DOHH2 (cell line): ENCODE results near the gene LEF1.

Experiments used
- H3F3A ChIP-seq: fragments of 200-600 bp; sonication (generic), shearing (Covaris generic); 2 replicates; pipeline ENCODE4 v1.6.0; 2016; ENCODE audit warnings: antibody characterized with exemption, mild to moderate bottlenecking; ENCODE audit not compliant: control insufficient read depth, insufficient read depth
- H3K27ac ChIP-seq: fragments of 200-600 bp; sonication (generic); 2 replicates; pipeline ENCODE4 v1.5.1; 2014; ENCODE audit warnings: low read depth, mild to moderate bottlenecking, low read length, moderate library complexity
- H3K27me3 ChIP-seq: fragments of 200-600 bp; sonication (generic); 2 replicates; pipeline ENCODE4 v1.6.1; 2014; ENCODE audit warnings: mild to moderate bottlenecking, low read length, mixed read lengths; ENCODE audit not compliant: control insufficient read depth
- H3K36me3 ChIP-seq: fragments of 200-600 bp; sonication (generic); 2 replicates; pipeline ENCODE4 v1.6.1; 2014; ENCODE audit warnings: mild to moderate bottlenecking, low read length, moderate library complexity, mixed read lengths; ENCODE audit not compliant: control insufficient read depth
- H3K4me1 ChIP-seq: fragments of 200-600 bp; sonication (generic); 2 replicates; pipeline ENCODE4 v1.6.1; 2014; ENCODE audit warnings: mild to moderate bottlenecking, low read length, mixed read lengths; ENCODE audit not compliant: control insufficient read depth
- H3K4me2 ChIP-seq: fragments of 200-600 bp; sonication (generic); 2 replicates; pipeline ENCODE4 v1.6.0; 2014; ENCODE audit warnings: mild to moderate bottlenecking, low read length, moderate library complexity
- H3K4me3 ChIP-seq: fragments of 200-600 bp; sonication (generic); 2 replicates; pipeline ENCODE4 v1.5.1; 2014; ENCODE audit warnings: mild to moderate bottlenecking, low read length, mixed read lengths
- H3K79me2 ChIP-seq: fragments of 200-600 bp; sonication (generic); 2 replicates; pipeline ENCODE4 v1.6.1; 2014; ENCODE audit warnings: mild to moderate bottlenecking, low read length, mixed read lengths; ENCODE audit not compliant: control insufficient read depth
- H3K9me2 ChIP-seq: fragments of 200-600 bp; sonication (generic); replicated peaks from 2 replicates; pipeline ENCODE4 v1.6.1; 2014; ENCODE audit warnings: mild to moderate bottlenecking, low read length, mixed read lengths; ENCODE audit not compliant: control insufficient read depth
- H3K9me3 ChIP-seq: fragments of 200-600 bp; sonication (generic); 2 replicates; pipeline ENCODE4 v1.6.1; 2014; ENCODE audit warnings: antibody characterized with exemption, low read length, mixed read lengths; ENCODE audit not compliant: control insufficient read depth, insufficient read depth
- H4K20me1 ChIP-seq: fragments of 200-600 bp; sonication (generic); 2 replicates; pipeline ENCODE4 v1.6.0; 2014; ENCODE audit warnings: low read depth, mild to moderate bottlenecking, antibody characterized with exemption, low read length, moderate library complexity; ENCODE audit not compliant: control insufficient read depth, insufficient read depth
- EZH2phosphoT487 ChIP-seq: fragments of 200-600 bp; sonication (generic); IDR thresholded peaks from 2 replicates; pipeline ENCODE4 v1.6.1; 2017; ENCODE audit warnings: borderline replicate concordance, mild to moderate bottlenecking, antibody characterized with exemption, low read length, moderate library complexity, mixed read lengths
- TF ChIP-seq, protein P1 (sequence below): fragments of 200-600 bp; sonication (generic); IDR thresholded peaks from one replicate; pipeline ENCODE4 v1.5.1; 2014; ENCODE audit warnings: antibody characterized with exemption, mild to moderate bottlenecking, low read depth, low read length; ENCODE audit not compliant: poor library complexity, severe bottlenecking

Gene LEF1

DNA sequence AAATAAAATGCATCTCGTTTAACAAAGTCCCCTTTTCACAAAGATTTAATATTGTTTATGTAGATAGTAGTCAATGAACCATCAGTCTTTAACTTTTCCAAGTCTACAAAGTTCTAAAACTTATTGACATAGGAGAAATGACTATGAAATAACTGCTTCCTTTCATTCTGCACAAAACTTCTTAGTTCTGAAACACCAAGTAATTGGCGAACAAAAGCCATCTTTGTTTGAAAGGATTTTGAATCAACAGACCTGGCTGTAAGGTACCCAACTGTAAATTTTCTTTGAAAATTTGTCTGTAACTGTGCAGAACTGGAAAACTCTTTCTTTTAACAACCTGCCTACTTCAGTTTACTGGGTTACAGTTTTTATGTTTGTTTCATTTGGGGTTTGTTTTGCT, 25.9 kb downstream of the LEF1 start:
- Histone ChIP-seq H3K4me2 (no peak overlapping the region), H3K79me2 (peaks cover 39% of the 10 kb centered on the region), H3K27ac (no peak overlapping the region), H3K4me1 (peaks cover 34% of the 10 kb centered on the region), H3K36me3 (peaks cover 13% of the 10 kb centered on the region), H4K20me1 (no peaks in the 10 kb centered on the region; the same call in 1 of the 2 replicates), H3K4me3 (no peak overlapping the region), H3K9me2 (no peaks in the 10 kb centered on the region), H3K9me3 (no peaks in the 10 kb centered on the region), H3K27me3 (no peaks in the 10 kb centered on the region), H3F3A (no peaks in the 10 kb centered on the region)
- TF ChIP-seq, protein P1, sequence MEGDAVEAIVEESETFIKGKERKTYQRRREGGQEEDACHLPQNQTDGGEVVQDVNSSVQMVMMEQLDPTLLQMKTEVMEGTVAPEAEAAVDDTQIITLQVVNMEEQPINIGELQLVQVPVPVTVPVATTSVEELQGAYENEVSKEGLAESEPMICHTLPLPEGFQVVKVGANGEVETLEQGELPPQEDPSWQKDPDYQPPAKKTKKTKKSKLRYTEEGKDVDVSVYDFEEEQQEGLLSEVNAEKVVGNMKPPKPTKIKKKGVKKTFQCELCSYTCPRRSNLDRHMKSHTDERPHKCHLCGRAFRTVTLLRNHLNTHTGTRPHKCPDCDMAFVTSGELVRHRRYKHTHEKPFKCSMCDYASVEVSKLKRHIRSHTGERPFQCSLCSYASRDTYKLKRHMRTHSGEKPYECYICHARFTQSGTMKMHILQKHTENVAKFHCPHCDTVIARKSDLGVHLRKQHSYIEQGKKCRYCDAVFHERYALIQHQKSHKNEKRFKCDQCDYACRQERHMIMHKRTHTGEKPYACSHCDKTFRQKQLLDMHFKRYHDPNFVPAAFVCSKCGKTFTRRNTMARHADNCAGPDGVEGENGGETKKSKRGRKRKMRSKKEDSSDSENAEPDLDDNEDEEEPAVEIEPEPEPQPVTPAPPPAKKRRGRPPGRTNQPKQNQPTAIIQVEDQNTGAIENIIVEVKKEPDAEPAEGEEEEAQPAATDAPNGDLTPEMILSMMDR = no peak
- no peak for TF ChIP-seq EZH2phosphoT487

DNA sequence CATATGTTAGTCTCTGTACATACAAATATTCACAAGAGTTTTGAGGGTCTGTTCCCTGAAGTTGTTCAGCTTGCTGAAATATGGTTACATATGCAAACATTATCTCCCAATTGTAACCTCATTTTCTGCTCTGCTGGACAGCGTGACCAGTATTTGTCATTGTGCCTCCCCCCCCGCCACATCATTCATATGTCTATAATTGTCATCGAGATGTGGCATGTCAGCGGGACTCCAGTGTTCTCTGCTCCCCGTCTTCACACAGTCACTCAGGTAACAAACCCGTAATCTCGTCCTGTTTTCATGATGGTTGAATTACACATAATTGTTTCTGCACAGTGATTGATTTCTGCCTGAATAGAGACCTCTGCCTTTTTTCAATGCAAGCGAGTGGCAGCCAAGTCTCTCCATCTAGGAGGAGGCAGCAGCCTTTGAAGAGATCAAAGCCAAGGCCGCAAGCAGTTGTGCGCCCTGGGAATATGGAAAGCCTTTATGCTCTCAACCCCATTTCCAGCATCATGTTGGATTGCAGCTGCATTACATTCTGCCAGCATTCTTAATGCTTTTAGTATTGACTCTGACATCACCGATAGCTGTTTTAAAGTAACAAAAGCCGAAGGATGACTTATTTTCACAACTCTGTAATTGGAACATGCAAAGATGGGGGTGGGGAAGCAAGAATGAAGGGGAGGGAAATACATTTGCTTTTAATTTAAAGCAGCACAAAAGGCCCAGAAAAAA, 27.4 kb downstream of the LEF1 start:
- no peaks in the 10 kb centered on the region for H3K9me2 ChIP-seq

DNA sequence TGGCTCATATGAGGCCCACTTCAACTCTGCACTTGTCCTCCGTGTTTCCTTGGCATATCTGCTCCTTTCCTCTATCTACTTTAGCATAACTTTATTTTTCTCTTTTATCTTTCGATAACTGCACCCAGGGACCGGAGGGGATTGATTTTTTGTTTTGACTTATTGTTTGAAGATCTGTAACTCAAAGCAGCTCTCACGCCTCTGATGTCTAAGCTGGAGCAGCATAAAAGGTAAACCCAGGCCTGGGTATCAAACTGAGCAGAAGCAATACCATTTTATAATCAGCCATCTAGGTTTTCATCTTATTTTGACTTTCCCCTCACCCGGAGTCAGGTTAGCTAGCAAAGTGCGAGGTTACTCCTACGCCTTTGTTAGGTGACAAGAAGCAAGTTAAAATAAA, 28.4 kb downstream of the LEF1 start:
- no peak overlapping the region for H3K4me2 ChIP-seq
- no peaks in the 10 kb centered on the region for H3F3A ChIP-seq
- peaks cover 37% of the 10 kb centered on the region for H3K4me1 ChIP-seq
- H3K9me3 ChIP-seq = no peaks in the 10 kb centered on the region
- no peak overlapping the region for H3K27ac ChIP-seq
- no peaks in the 10 kb centered on the region; the same call in 1 of the 2 replicates for H3K36me3 ChIP-seq
- H3K79me2 ChIP-seq = peaks cover 45% of the 10 kb centered on the region
- no peak overlapping the region for H3K4me3 ChIP-seq
- H3K27me3 ChIP-seq = no peaks in the 10 kb centered on the region
- no peaks in the 10 kb centered on the region for H3K9me2 ChIP-seq
- TF ChIP-seq EZH2phosphoT487 = no peak
- TF ChIP-seq, protein P1 = no peak
- no peaks in the 10 kb centered on the region for H4K20me1 ChIP-seq

More for the DNA sequence above, 27.4 kb downstream of the LEF1 start:
- peaks cover 1% of the 10 kb centered on the region for H3K36me3 ChIP-seq
- peak overlapping the region; percentile 51 for H3K4me2 ChIP-seq
- H3K79me2 ChIP-seq = peaks cover 39% of the 10 kb centered on the region
- TF ChIP-seq EZH2phosphoT487 = no peak
- TF ChIP-seq, protein P1 = no peak
- H3F3A ChIP-seq = no peaks in the 10 kb centered on the region
- no peaks in the 10 kb centered on the region for H3K9me3 ChIP-seq
- H3K4me3 ChIP-seq = peak overlapping the region; percentile 24
- no peaks in the 10 kb centered on the region for H4K20me1 ChIP-seq
- peaks cover 32% of the 10 kb centered on the region for H3K4me1 ChIP-seq
- H3K27me3 ChIP-seq = no peaks in the 10 kb centered on the region
- H3K27ac ChIP-seq = no peak overlapping the region
